Body of pancreas (tissue), 4 donors: Measurements from ENCODE around the gene TOM1L2.

ENCODE experiments used
- CTCF ChIP-seq, 7 experiments: fragments of 450-650 bp in 4 of 7; fragments of 200-600 bp in 3 of 7; sonication (generic) in 3 of 7; IDR thresholded peaks; one replicate each; pipeline ENCODE4 v1.5.1; 2016 to 2019; ENCODE audit warnings: antibody characterized with exemption in 7 of 7
- POLR2A ChIP-seq, 3 donors: fragments of 450-650 bp; IDR thresholded peaks; one replicate each; pipeline ENCODE4 v1.6.1; 2016; ENCODE audit warnings: antibody characterized with exemption in 3 of 3, mild to moderate bottlenecking in 2 of 3

GRCh38 chr17:18015593-18015992 lies 43.4 kb upstream of the TOM1L2 start:
- TF ChIP-seq CTCF (IDR thresholded peaks at IDR 0.05) (no peak), POLR2A (IDR thresholded peaks at IDR 0.05) (no peak)
